Measurements from ENCODE around the gene KNDC1. TPM values are rescaled to one million over a fixed set of nuclear protein-coding genes. Genes with fewer than 3 reads are reported as not detected.

The KNDC1 gene
- total and polyA plus RNA-seq, 2 of the 4 experiments (the other 2 are of a cell fraction): 0.18 to 1.1 TPM

DNA sequence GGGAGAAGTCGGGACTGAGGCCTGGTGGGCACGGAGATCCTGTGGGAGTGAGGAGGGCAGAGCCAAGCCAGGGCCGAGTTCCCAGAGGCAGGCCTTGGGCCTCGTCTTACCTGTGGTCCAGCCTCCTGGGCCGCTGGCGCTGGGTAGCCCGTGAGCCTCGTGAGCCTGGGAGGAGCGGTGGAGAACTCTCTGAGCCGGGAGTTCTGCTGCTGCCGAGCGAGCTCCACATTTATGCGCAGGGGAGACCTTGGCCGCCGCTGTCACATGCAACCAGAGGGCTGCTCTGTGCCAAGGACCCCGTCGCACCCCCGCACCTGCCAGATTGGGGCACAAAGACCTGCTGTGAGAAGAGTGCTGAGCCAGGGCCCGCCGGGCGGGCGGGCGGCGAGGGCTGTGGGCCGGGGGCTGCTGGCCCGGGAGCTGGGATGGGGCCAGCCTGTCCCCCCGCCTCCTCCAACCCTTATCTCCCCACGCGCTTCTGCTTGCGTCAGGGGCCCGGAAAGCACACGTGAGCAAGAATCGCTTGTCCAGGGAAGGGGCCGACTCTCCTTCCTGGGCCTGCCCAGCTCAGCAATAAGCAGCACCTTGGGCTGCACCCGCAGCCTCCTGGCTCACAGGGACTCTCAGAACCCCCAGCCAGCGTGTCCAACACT, 87.8 kb downstream of the KNDC1 start:
- dilution Hi-C loops (cut with HindIII; ENCODE audit: low sequenced_read_pairs, unreplicated experiment): no loop called here
- Histone ChIP-seq H2AK9ac (replicated peaks; ENCODE audit: low read depth, low read length, poor library complexity) (peak overlapping the region; percentile 42), H2AFZ (replicated peaks; ENCODE audit: low read length, poor library complexity) (no peak overlapping the region), H3K9me3 (ENCODE audit: control insufficient read depth, insufficient read depth, low read length) (no peaks in the 10 kb centered on the region), H4K91ac (ENCODE audit: insufficient read depth, low read depth, low read length) (no peak overlapping the region), H3K4me1 (ENCODE audit: control insufficient read depth, insufficient read depth, low read length) (no peaks in the 10 kb centered on the region), H3K9ac (ENCODE audit: low read depth, low read length) (no peak overlapping the region), H3K4ac (ENCODE audit: low read depth, low read length) (no peak overlapping the region), H3K18ac (ENCODE audit: low read depth, low read length) (no peak overlapping the region), H3K27ac (ENCODE audit: insufficient read depth, low read length) (no peak overlapping the region), H4K8ac (ENCODE audit: low read depth in 2 of 2, low read length in 2 of 2) (no peak overlapping the region), H3K4me2 (ENCODE audit: low read depth, low read length) (no peak overlapping the region), H3K36me3 (ENCODE audit: control insufficient read depth, insufficient read depth, low read length) (no peaks in the 10 kb centered on the region), H3K27me3 (ENCODE audit: control insufficient read depth, insufficient read depth, low read length) (peaks cover 16% of the 10 kb centered on the region), H2BK120ac (ENCODE audit: low read depth, low read length) (no peak overlapping the region), H2BK5ac (ENCODE audit: low read depth, low read length, poor library complexity, severe bottlenecking) (no peak overlapping the region), H2BK15ac (ENCODE audit: low read depth, low read length) (no peak overlapping the region), H3K23ac (ENCODE audit: low read depth, low read length) (no peak overlapping the region), H3K56ac (ENCODE audit: extremely low read depth, insufficient read depth, low read length) (no peak overlapping the region), H2BK20ac (ENCODE audit: low read depth, low read length) (no peak overlapping the region), H4K5ac (ENCODE audit: low read depth, low read length) (no peak overlapping the region), H4K20me1 (ENCODE audit: insufficient read depth, low read length) (no peaks in the 10 kb centered on the region; the same call in 1 of the 2 replicates), H3K9me1 (ENCODE audit: insufficient read depth, low read length) (peaks cover 4% of the 10 kb centered on the region), H3K14ac (replicated peaks; ENCODE audit: low read depth, low read length) (no peak overlapping the region), H3K4me3 (ENCODE audit: insufficient read depth, low read depth, low read length) (no peak overlapping the region), H2AK5ac (ENCODE audit: low read depth, low read length) (no peak overlapping the region), H3K79me1 (ENCODE audit: low read depth in 1 of 2, low read length in 2 of 2) (no peaks in the 10 kb centered on the region)
- WGBS, 2 experiments (ENCODE audit: extremely low coverage in 2 of 2, insufficient read length in 1 of 2): 82% methylated on average over 15 of the region's 36 CpGs; no CpG with 5 or more reads in 1 of the 2 experiments
- intact Hi-C loops (cut with micrococcal nuclease): no loop called here
- in situ Hi-C loops (cut with MboI; ENCODE audit: low sequenced_read_pairs): no loop called here
- ATAC-seq (ENCODE audit: low read depth) (no peak), DNase-seq (no peak)
- BruUV-seq (replicated peaks): no TSS peak
- CTCF ChIA-PET: no interaction called here
- TF ChIP-seq MAZ (IDR thresholded peaks at IDR 0.05; ENCODE audit: borderline replicate concordance, low read depth, low read length) (no peak), MXI1 (IDR thresholded peaks at IDR 0.05; ENCODE audit: borderline replicate concordance, low read depth, low read length) (no peak), POLR2A (IDR thresholded peaks at IDR 0.05; ENCODE audit: low read depth, low read length) (no peak), RFX5 (IDR thresholded peaks at IDR 0.05; ENCODE audit: low read depth, low read length) (no peak), NFE2L2 (IDR thresholded peaks at IDR 0.05; ENCODE audit: low read depth, low read length) (no peak), CTCF (conservative IDR thresholded peaks at IDR 0.05; ENCODE audit: low read depth, low read length) (no peak), BHLHE40 (IDR thresholded peaks at IDR 0.05; ENCODE audit: low read depth, low read length) (no peak), ELK1 (IDR thresholded peaks at IDR 0.05; ENCODE audit: borderline replicate concordance, low read depth, low read length) (no peak), CEBPB (IDR thresholded peaks at IDR 0.05; ENCODE audit: low read depth, low read length) (no peak), RCOR1 (IDR thresholded peaks at IDR 0.05; ENCODE audit: insufficient replicate concordance, low read length) (no peak), RAD21 (IDR thresholded peaks at IDR 0.05; ENCODE audit: low read length) (no peak), SMC3 (IDR thresholded peaks at IDR 0.05; ENCODE audit: low read depth, low read length) (no peak)
- TF ChIP-seq, protein P1, sequence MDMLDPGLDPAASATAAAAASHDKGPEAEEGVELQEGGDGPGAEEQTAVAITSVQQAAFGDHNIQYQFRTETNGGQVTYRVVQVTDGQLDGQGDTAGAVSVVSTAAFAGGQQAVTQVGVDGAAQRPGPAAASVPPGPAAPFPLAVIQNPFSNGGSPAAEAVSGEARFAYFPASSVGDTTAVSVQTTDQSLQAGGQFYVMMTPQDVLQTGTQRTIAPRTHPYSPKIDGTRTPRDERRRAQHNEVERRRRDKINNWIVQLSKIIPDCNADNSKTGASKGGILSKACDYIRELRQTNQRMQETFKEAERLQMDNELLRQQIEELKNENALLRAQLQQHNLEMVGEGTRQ (IDR thresholded peaks at IDR 0.05; ENCODE audit: low read depth, low read length): no peak
- POLR2A ChIA-PET (ENCODE audit: unreplicated experiment): no interaction called here
